ENCODE data around the gene POLA1. TPM values are rescaled to one million over a fixed set of nuclear protein-coding genes. Genes with fewer than 3 reads are reported as not detected.

Gene POLA1
- total RNA-seq, 4 donors from 2014 or later, result 12.0 to 15.6 (median 12.5) TPM

GRCh38 chrX:24851289-24851688 lies 157.6 kb downstream of the POLA1 start:
- no peak overlapping the region for H3K4me3 ChIP-seq
- ATAC-seq, result no peak
- H3K9me3 ChIP-seq, result no peaks in the 10 kb centered on the region
- no peak overlapping the region for H3K27ac ChIP-seq
- H3K36me3 ChIP-seq, result peaks cover 0 to 11% of the 10 kb centered on the region in 2 donors
- H3K27me3 ChIP-seq, result no peaks in the 10 kb centered on the region
- 80 to 88% methylated on average over 1 to 5 of the region's 6 CpGs for WGBS, 2 donors (ENCODE audit: low coverage in 1 of 2)
- TF ChIP-seq EP300 (IDR thresholded peaks at IDR 0.05) (no peak), CTCF (IDR thresholded peaks at IDR 0.05) (no peak), POLR2A (IDR thresholded peaks at IDR 0.05) (no peak), POLR2AphosphoS5 (IDR thresholded peaks at IDR 0.05) (no peak)
- no peaks in the 10 kb centered on the region for H3K4me1 ChIP-seq

DNA sequence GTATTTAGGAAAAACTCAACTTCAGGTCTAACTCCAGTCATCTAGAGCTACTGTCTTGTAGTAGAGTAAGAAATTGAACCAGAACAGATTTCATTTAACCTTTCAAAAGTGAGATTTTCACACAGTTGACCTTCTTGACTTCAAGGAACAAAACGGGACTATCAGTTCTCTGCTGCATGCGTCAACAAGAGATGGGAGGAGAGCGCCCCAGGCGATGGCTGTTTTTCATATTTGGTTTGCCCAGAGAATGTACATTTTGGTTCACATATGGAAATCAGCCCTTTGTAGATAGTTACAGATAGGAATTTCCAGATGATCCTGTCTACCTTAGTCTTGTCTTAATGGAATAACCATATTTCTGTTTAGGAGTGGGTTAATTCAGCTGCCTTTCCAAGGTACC lies 158.1 kb downstream of the POLA1 start:
- TF ChIP-seq POLR2A (IDR thresholded peaks at IDR 0.05) (no peak), CTCF (IDR thresholded peaks at IDR 0.05) (no peak), EP300 (IDR thresholded peaks at IDR 0.05) (no peak), POLR2AphosphoS5 (IDR thresholded peaks at IDR 0.05) (no peak)
- H3K27me3 ChIP-seq, result no peaks in the 10 kb centered on the region
- H3K4me3 ChIP-seq, result no peak overlapping the region
- no peaks in the 10 kb centered on the region for H3K9me3 ChIP-seq
- no peak for ATAC-seq
- H3K36me3 ChIP-seq, result peaks cover 0 to 11% of the 10 kb centered on the region in 2 donors
- no peaks in the 10 kb centered on the region for H3K4me1 ChIP-seq
- H3K27ac ChIP-seq, result no peak overlapping the region
- 88 to 95% methylated on average over 4 of the region's 4 CpGs for WGBS, 2 donors (ENCODE audit: low coverage in 1 of 2)

GRCh38 chrX:24858004-24858746 lies 164.5 kb downstream of the POLA1 start:
- H3K4me3 ChIP-seq, result no peak overlapping the region
- TF ChIP-seq CTCF (IDR thresholded peaks at IDR 0.05) (no peak), EP300 (IDR thresholded peaks at IDR 0.05) (no peak), POLR2AphosphoS5 (IDR thresholded peaks at IDR 0.05) (no peak), POLR2A (IDR thresholded peaks at IDR 0.05) (no peak)
- no peaks in the 10 kb centered on the region for H3K36me3 ChIP-seq
- WGBS, 2 donors (ENCODE audit: low coverage in 1 of 2), result 73 to 91% methylated on average over 3 to 4 of the region's 4 CpGs
- no peaks in the 10 kb centered on the region for H3K9me3 ChIP-seq
- no peak overlapping the region for H3K27ac ChIP-seq
- ATAC-seq, result no peak
- H3K27me3 ChIP-seq, result no peaks in the 10 kb centered on the region
- no peaks in the 10 kb centered on the region for H3K4me1 ChIP-seq

DNA sequence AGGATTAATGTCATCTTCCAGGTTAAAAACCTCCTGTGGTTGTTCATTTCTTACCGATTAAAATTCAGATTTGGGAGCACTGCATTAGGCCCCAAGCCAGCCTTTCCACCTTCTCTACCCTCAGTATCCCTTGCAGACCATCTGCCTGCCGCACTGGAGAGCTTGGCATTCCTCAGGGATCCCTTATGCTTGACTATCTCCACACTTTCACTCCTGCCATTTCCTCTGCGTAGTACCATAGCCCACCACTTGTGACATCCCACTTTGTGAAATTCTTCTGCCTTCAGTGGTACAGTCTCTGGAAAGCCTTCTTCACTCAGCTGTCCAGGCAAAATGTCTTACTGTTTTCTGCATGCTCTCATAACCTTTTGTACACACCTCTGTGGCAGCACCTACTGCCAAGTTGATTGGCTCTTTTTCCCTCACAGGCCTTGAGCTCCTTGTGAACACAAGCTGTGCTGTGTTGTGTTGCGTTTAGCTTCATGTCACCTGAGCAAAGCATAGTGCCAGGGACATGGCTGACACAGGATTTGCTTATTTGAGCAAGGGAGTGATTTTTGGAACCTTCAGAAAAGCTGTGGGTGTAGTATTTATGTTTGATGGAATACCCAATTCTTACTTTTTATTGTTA lies 165.6 kb downstream of the POLA1 start:
- H3K27me3 ChIP-seq, result no peaks in the 10 kb centered on the region
- H3K36me3 ChIP-seq, result no peaks in the 10 kb centered on the region
- H3K4me1 ChIP-seq, result no peaks in the 10 kb centered on the region
- no peak for ATAC-seq
- 76 to 100% methylated on average over 1 to 4 of the region's 4 CpGs for WGBS, 2 donors (ENCODE audit: low coverage in 1 of 2)
- no peaks in the 10 kb centered on the region for H3K9me3 ChIP-seq
- H3K4me3 ChIP-seq, result no peak overlapping the region
- TF ChIP-seq POLR2AphosphoS5 (IDR thresholded peaks at IDR 0.05) (no peak), CTCF (IDR thresholded peaks at IDR 0.05) (no peak), EP300 (IDR thresholded peaks at IDR 0.05) (no peak), POLR2A (IDR thresholded peaks at IDR 0.05) (no peak)
- no peak overlapping the region for H3K27ac ChIP-seq

- H3K27me3 ChIP-seq, result no peaks in the 10 kb centered on the region
- no peak overlapping the region for H3K27ac ChIP-seq
- no peaks in the 10 kb centered on the region for H3K4me1 ChIP-seq
- no peak for ATAC-seq
- H3K9me3 ChIP-seq, result no peaks in the 10 kb centered on the region
- H3K36me3 ChIP-seq, result no peaks in the 10 kb centered on the region
- H3K4me3 ChIP-seq, result no peak overlapping the region
- TF ChIP-seq POLR2AphosphoS5 (IDR thresholded peaks at IDR 0.05), result no peak
- no peak for TF ChIP-seq POLR2A (IDR thresholded peaks at IDR 0.05)
- no peak for TF ChIP-seq EP300 (IDR thresholded peaks at IDR 0.05)
- TF ChIP-seq CTCF (IDR thresholded peaks at IDR 0.05), result no peak
Observed at GRCh38 chrX:24860140-24860539, 166.4 kb downstream of the POLA1 start.
